GM12878 (cell line): ENCODE results near the gene N4BP2L2. TPM values are rescaled to one million over a fixed set of nuclear protein-coding genes. Genes with fewer than 3 reads are reported as not detected.

Source experiments
- ATAC-seq: fragments of 200-7000 bp; cut with Tn5 transposase; 3 replicates; pipeline ENCODE4 v1.9.1; 2020; ENCODE audit warnings: mild to moderate bottlenecking, moderate library complexity
- BruUV-seq: library from RNA; stranded (reverse); fragments of 400-500 nt; replicated peaks from 2 replicates; lab custom pipeline; 2021; lab: Mats Ljungman, UMichigan
- CTCF ChIA-PET: fragments of 300-600 bp; sonication (Branson Sonifier 250); formaldehyde crosslinking; extraction: SDS; loops from one replicate; lab custom pipeline; 2021; ENCODE audit warnings: inconsistent platforms; lab: Yijun Ruan, JAX
- POLR2A ChIA-PET: fragments of 350-600 bp; formaldehyde crosslinking; extraction: SDS; loops from one replicate; lab custom pipeline; 2021; ENCODE audit warnings: inconsistent platforms; lab: Charles Lee
- RAD21 ChIA-PET: fragments of 300-600 bp; sonication (Branson Sonifier 250); formaldehyde crosslinking; loops from one replicate; lab custom pipeline; 2023; ENCODE audit warnings: antibody characterized with exemption; ENCODE audit not compliant: unreplicated experiment; lab: Charles Lee
- SMC1A ChIA-PET: fragments of 300-600 bp; sonication (Branson Sonifier 250); formaldehyde crosslinking; loops from one replicate; lab custom pipeline; 2023; ENCODE audit not compliant: unreplicated experiment, uncharacterized antibody; lab: Charles Lee
- DNase-seq: peaks from one replicate; pipeline ENCODE4 v3.0.0-alpha.2; 2011; ENCODE audit warnings: low read depth, low spot score
- FAIRE-seq: peaks from 3 replicates; lab custom pipeline; 2011; peaks lifted over from hg19 to GRCh38; lab: Jason Lieb, UNC
- H2AFZ ChIP-seq: 2 replicates; pipeline ENCODE4 v1.6.0; 2011; ENCODE audit warnings: low read depth, low read length, control low read depth; ENCODE audit not compliant: control insufficient read depth
- H3K27ac ChIP-seq: 2 replicates; pipeline ENCODE4 v1.5.1; 2011; ENCODE audit warnings: control low read depth; ENCODE audit not compliant: control insufficient read depth, insufficient read depth
- H3K27me3 ChIP-seq, 2 experiments: replicated peaks in 1 of 2; 2 replicates each; pipeline versions ENCODE4 v1.6.0 to v1.6.1; 2011; ENCODE audit warnings: low read length in 1 of 2; ENCODE audit not compliant: control insufficient read depth in 2 of 2, insufficient read depth in 2 of 2
- H3K36me3 ChIP-seq, 2 experiments: 2 replicates each; pipeline ENCODE4 v1.5.1; 2011; ENCODE audit warnings: low read length in 1 of 2; ENCODE audit not compliant: control insufficient read depth in 2 of 2, insufficient read depth in 2 of 2
- H3K4me1 ChIP-seq: 2 replicates; pipeline ENCODE4 v1.6.1; 2011; ENCODE audit warnings: mild to moderate bottlenecking, low read length, moderate library complexity, mixed read lengths; ENCODE audit not compliant: control insufficient read depth, insufficient read depth
- H3K4me2 ChIP-seq: 2 replicates; pipeline ENCODE4 v1.6.0; 2011; ENCODE audit warnings: control low read depth; ENCODE audit not compliant: control insufficient read depth, insufficient read depth
- H3K4me3 ChIP-seq: fragments of 200-600 bp; sonication (generic); 2 replicates; pipeline ENCODE4 v1.5.1; 2016
- H3K79me2 ChIP-seq: 2 replicates; pipeline ENCODE4 v1.6.0; 2011; ENCODE audit warnings: low read length; ENCODE audit not compliant: control insufficient read depth, insufficient read depth
- H3K9ac ChIP-seq: 2 replicates; pipeline ENCODE4 v1.8.0; 2011; ENCODE audit warnings: low read length, control low read depth, mixed read lengths; ENCODE audit not compliant: control insufficient read depth, insufficient read depth
- H3K9me3 ChIP-seq: replicated peaks from 3 replicates; pipeline ENCODE4 v1.5.1; 2011; ENCODE audit warnings: mild to moderate bottlenecking, low read length; ENCODE audit not compliant: control insufficient read depth, insufficient read depth
- H4K20me1 ChIP-seq: 2 replicates; pipeline ENCODE4 v1.6.0; 2011; ENCODE audit not compliant: control insufficient read depth, insufficient read depth
- BACH1 ChIP-seq: fragments of 450-650 bp; IDR thresholded peaks from 2 replicates; pipeline ENCODE4 v1.6.1; 2017; ENCODE audit warnings: mild to moderate bottlenecking, borderline replicate concordance
- BHLHE40 ChIP-seq, 2 experiments: fragments of 450-650 bp in 1 of 2; IDR thresholded peaks; 2 replicates each; pipeline ENCODE4 v1.6.1; 2011 to 2017; ENCODE audit warnings: low read depth in 2 of 2, borderline replicate concordance in 1 of 2, improper control_type of control experiment in 1 of 2, low read length in 1 of 2, mild to moderate bottlenecking in 1 of 2
- CHD2 ChIP-seq: IDR thresholded peaks from 2 replicates; pipeline ENCODE4 v1.6.1; 2011; ENCODE audit warnings: low read depth, low read length, improper control_type of control experiment, borderline replicate concordance
- CHD4 ChIP-seq: fragments of 200-600 bp; sonication (generic); IDR thresholded peaks from 2 replicates; pipeline ENCODE4 v1.6.1; 2016; ENCODE audit warnings: mild to moderate bottlenecking
- NFXL1 ChIP-seq: fragments of 450-650 bp; IDR thresholded peaks from 2 replicates; pipeline ENCODE4 v1.6.1; 2017; ENCODE audit warnings: antibody characterized with exemption, mild to moderate bottlenecking, borderline replicate concordance
- PKNOX1 ChIP-seq: fragments of 450-650 bp; IDR thresholded peaks from 2 replicates; pipeline ENCODE4 v1.6.1; 2016; ENCODE audit warnings: mild to moderate bottlenecking
- REST ChIP-seq: IDR thresholded peaks from 2 replicates; pipeline ENCODE4 v1.6.1; 2012; ENCODE audit warnings: mild to moderate bottlenecking, low read depth, low read length
- STAT3 ChIP-seq: IDR thresholded peaks from 2 replicates; pipeline ENCODE4 v1.6.1; 2011; ENCODE audit warnings: low read depth, low read length, improper control_type of control experiment
- TAF1 ChIP-seq: IDR thresholded peaks from 2 replicates; pipeline ENCODE4 v1.6.1; 2011; ENCODE audit warnings: mild to moderate bottlenecking, low read depth, low read length, borderline replicate concordance
- ZNF274 ChIP-seq: IDR thresholded peaks from one replicate; pipeline ENCODE4 v1.8.0; 2011; ENCODE audit not compliant: insufficient read length, insufficient read depth
- WGBS: methylation state at CpG from one replicate; pipeline ENCODE4 v1.1.6; 2016; ENCODE audit warnings: low lambda C conversion rate; ENCODE audit not compliant: insufficient replicate concordance, insufficient coverage; ENCODE audit errors: missing lambda C conversion rate; 5-methylcytosine and 5-hydroxymethylcytosine counted together
- in situ Hi-C: fragments of 300-500 bp; cut with MboI; formaldehyde crosslinking; loops from 9 replicates; pipeline ENCODE4 v1.14.3; 2018; ENCODE audit warnings: mixed read lengths
- intact Hi-C: fragments of 100-400 bp; cut with micrococcal nuclease; formaldehyde crosslinking; loops from one replicate; pipeline ENCODE4 v1.14.2; 2022; ENCODE audit not compliant: unreplicated experiment
- polyA plus RNA-seq, 11 experiments: library from polyadenylated mRNA; depleted of rRNA in 4 of 11; unstranded in 6 of 11; stranded (reverse) in 5 of 11; fragments of >200 nt; fragmentation: Nextera tagmentation in 4 of 11; fragmentation: Illumina TruSeq in 1 of 11; extraction: Ambion mirVana in 4 of 11; extraction: Trizol in 1 of 11; gene quantifications; 1 replicate in 1 of 11; 2 replicates in 10 of 11; pipeline versions ENCODE4 v1.2.1 to v1.2.3, GENCODE V29; 2011 to 2016; ENCODE audit warnings: inconsistent platforms in 2 of 11, missing spikeins in 2 of 11, low read depth in 1 of 11
- total RNA-seq, 4 experiments: library from RNA; depleted of rRNA in 3 of 4; stranded (reverse); fragments of >200 nt in 3 of 4; fragmentation: Illumina TruSeq in 1 of 4; extraction: Trizol in 1 of 4; gene quantifications; 2 replicates each; pipeline versions ENCODE4 v1.2.1 to v1.2.3, GENCODE V29; 2013 to 2021
- TF ChIP-seq, protein P1 (sequence below): IDR thresholded peaks from 2 replicates; pipeline ENCODE4 v1.6.1; 2012; ENCODE audit warnings: improper control_type of control experiment, low read depth, low read length; ENCODE audit not compliant: insufficient replicate concordance
- TF ChIP-seq, protein P2 (sequence below): IDR thresholded peaks from 2 replicates; pipeline ENCODE4 v1.6.1; 2012; ENCODE audit warnings: low read length, inconsistent platforms

N4BP2L2 gene
- total and polyA plus RNA-seq, 10 of the 15 experiments (the other 5 are each of a cell fraction or from before 2014, with no cell fraction given), result 41.7 to 87.1 (median 61.2) TPM

DNA sequence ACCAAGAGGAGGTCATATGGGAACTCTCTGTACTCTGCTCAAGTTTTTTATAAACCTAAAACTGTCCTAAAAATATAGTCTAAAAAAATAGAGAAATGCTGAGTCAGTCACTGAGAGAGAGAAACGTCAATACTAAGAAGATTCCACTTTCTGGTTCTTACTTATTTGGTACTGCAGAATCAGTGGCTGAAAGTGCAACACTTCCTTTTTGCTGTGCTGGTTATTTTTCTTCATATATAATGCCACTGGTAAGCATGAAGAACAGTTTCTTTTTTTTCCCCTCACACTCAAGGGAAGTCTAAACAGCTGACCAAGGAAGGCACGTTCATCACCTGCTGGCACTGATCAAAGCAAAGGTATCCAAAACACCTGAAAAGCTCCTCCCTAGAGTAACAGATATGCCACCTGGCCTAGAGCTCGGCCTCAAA lies 66.4 kb downstream of the N4BP2L2 start:
- CTCF ChIA-PET, result interaction anchor here (0.6 to 2.6 kb wide), 3 partner anchors 29 to 542 kb away, joined by 3 to 13 read pairs (median 4); no protein-coding TSS in a partner anchor
- RAD21 ChIA-PET, result interaction anchor here (0.9 to 1.8 kb wide), 4 partner anchors 61 to 179 kb away, joined by 3 to 5 read pairs (median 3); no protein-coding TSS in a partner anchor
- SMC1A ChIA-PET, result interaction anchor here (1.4 to 1.8 kb wide), 2 partner anchors 29 to 109 kb away, joined by 4 to 5 read pairs; no protein-coding TSS in a partner anchor
- DNase-seq (peak; percentile 56), ATAC-seq (peak; percentile 89), FAIRE-seq (no peak)
- H4K20me1 ChIP-seq, result no peaks in the 10 kb centered on the region
- intact Hi-C loops, result no loop called here
- H3K27me3 ChIP-seq, result no peaks in the 10 kb centered on the region
- H3K9me3 ChIP-seq, result no peaks in the 10 kb centered on the region
- H2AFZ ChIP-seq, result peak overlapping the region; percentile 62
- H3K27ac ChIP-seq, result peak overlapping the region; percentile 84
- POLR2A ChIA-PET, result no interaction called here
- no peak overlapping the region for H3K4me3 ChIP-seq
- peak overlapping the region; percentile 5 for H3K4me2 ChIP-seq
- no peaks in the 10 kb centered on the region for H3K36me3 ChIP-seq
- 20% methylated on average over 3 of the region's 3 CpGs for WGBS
- in situ Hi-C loops, result no loop called here
- H3K9ac ChIP-seq, result no peak overlapping the region
- BruUV-seq, result no TSS peak
- H3K4me1 ChIP-seq, result peaks cover 16% of the 10 kb centered on the region
- H3K79me2 ChIP-seq, result no peaks in the 10 kb centered on the region
- TF ChIP-seq CHD2, result no peak
- no peak for TF ChIP-seq TAF1
- TF ChIP-seq BACH1, result peak; percentile 91; the same call in 1 of the 2 replicates
- TF ChIP-seq REST, result no peak
- TF ChIP-seq CHD4, result no peak
- TF ChIP-seq, protein P1, sequence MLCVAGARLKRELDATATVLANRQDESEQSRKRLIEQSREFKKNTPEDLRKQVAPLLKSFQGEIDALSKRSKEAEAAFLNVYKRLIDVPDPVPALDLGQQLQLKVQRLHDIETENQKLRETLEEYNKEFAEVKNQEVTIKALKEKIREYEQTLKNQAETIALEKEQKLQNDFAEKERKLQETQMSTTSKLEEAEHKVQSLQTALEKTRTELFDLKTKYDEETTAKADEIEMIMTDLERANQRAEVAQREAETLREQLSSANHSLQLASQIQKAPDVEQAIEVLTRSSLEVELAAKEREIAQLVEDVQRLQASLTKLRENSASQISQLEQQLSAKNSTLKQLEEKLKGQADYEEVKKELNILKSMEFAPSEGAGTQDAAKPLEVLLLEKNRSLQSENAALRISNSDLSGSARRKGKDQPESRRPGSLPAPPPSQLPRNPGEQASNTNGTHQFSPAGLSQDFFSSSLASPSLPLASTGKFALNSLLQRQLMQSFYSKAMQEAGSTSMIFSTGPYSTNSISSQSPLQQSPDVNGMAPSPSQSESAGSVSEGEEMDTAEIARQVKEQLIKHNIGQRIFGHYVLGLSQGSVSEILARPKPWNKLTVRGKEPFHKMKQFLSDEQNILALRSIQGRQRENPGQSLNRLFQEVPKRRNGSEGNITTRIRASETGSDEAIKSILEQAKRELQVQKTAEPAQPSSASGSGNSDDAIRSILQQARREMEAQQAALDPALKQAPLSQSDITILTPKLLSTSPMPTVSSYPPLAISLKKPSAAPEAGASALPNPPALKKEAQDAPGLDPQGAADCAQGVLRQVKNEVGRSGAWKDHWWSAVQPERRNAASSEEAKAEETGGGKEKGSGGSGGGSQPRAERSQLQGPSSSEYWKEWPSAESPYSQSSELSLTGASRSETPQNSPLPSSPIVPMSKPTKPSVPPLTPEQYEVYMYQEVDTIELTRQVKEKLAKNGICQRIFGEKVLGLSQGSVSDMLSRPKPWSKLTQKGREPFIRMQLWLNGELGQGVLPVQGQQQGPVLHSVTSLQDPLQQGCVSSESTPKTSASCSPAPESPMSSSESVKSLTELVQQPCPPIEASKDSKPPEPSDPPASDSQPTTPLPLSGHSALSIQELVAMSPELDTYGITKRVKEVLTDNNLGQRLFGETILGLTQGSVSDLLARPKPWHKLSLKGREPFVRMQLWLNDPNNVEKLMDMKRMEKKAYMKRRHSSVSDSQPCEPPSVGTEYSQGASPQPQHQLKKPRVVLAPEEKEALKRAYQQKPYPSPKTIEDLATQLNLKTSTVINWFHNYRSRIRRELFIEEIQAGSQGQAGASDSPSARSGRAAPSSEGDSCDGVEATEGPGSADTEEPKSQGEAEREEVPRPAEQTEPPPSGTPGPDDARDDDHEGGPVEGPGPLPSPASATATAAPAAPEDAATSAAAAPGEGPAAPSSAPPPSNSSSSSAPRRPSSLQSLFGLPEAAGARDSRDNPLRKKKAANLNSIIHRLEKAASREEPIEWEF, result no peak
- no peak for TF ChIP-seq ZNF274
- TF ChIP-seq, protein P2, sequence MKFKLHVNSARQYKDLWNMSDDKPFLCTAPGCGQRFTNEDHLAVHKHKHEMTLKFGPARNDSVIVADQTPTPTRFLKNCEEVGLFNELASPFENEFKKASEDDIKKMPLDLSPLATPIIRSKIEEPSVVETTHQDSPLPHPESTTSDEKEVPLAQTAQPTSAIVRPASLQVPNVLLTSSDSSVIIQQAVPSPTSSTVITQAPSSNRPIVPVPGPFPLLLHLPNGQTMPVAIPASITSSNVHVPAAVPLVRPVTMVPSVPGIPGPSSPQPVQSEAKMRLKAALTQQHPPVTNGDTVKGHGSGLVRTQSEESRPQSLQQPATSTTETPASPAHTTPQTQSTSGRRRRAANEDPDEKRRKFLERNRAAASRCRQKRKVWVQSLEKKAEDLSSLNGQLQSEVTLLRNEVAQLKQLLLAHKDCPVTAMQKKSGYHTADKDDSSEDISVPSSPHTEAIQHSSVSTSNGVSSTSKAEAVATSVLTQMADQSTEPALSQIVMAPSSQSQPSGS, result 0 out of 2 replicates have a peak, but pooled peaks have one; percentile 22
- peak; percentile 17 to 55; a peak in 2 of 4 replicates for TF ChIP-seq BHLHE40 (IDR thresholded peaks at IDR 0.05; ENCODE audit: borderline replicate concordance in 1 of 2, low read depth in 2 of 2, low read length in 1 of 2)
- TF ChIP-seq STAT3, result 0 out of 2 replicates have a peak, but pooled peaks have one; percentile 31
- no peak for TF ChIP-seq NFXL1
- TF ChIP-seq PKNOX1, result 0 out of 2 replicates have a peak, but pooled peaks have one; percentile 11
